BLaER1 (cell line): ENCODE results near the gene MMP17.

Experiments
- H3K27ac ChIP-seq: shearing (Covaris generic); formaldehyde crosslinking; 2 replicates; pipeline ENCODE4 v1.8.1; 2022
- H3K27me3 ChIP-seq: shearing (Covaris generic); formaldehyde crosslinking; 2 replicates; pipeline ENCODE4 v1.8.1; 2022
- H3K36me3 ChIP-seq: shearing (Covaris generic); formaldehyde crosslinking; 2 replicates; pipeline ENCODE4 v1.8.1; 2022
- H3K4me1 ChIP-seq: shearing (Covaris generic); formaldehyde crosslinking; 2 replicates; pipeline ENCODE4 v1.8.1; 2022
- H3K4me2 ChIP-seq: shearing (Covaris generic); formaldehyde crosslinking; 2 replicates; pipeline ENCODE4 v1.8.1; 2022
- H3K4me3 ChIP-seq: shearing (Covaris generic); formaldehyde crosslinking; 2 replicates; pipeline ENCODE4 v1.8.1; 2022
- H3K9ac ChIP-seq: shearing (Covaris generic); formaldehyde crosslinking; 2 replicates; pipeline ENCODE4 v1.8.1; 2022
- H3K9me3 ChIP-seq: shearing (Covaris generic); formaldehyde crosslinking; 2 replicates; pipeline ENCODE4 v1.8.1; 2022
- H4K20me1 ChIP-seq: shearing (Covaris generic); formaldehyde crosslinking; 2 replicates; pipeline ENCODE4 v1.8.1; 2022
- Cebpa-rat ChIP-seq: shearing (Covaris generic); IDR thresholded peaks from 2 replicates; pipeline ENCODE4 v1.8.1; 2022

The MMP17 gene

DNA sequence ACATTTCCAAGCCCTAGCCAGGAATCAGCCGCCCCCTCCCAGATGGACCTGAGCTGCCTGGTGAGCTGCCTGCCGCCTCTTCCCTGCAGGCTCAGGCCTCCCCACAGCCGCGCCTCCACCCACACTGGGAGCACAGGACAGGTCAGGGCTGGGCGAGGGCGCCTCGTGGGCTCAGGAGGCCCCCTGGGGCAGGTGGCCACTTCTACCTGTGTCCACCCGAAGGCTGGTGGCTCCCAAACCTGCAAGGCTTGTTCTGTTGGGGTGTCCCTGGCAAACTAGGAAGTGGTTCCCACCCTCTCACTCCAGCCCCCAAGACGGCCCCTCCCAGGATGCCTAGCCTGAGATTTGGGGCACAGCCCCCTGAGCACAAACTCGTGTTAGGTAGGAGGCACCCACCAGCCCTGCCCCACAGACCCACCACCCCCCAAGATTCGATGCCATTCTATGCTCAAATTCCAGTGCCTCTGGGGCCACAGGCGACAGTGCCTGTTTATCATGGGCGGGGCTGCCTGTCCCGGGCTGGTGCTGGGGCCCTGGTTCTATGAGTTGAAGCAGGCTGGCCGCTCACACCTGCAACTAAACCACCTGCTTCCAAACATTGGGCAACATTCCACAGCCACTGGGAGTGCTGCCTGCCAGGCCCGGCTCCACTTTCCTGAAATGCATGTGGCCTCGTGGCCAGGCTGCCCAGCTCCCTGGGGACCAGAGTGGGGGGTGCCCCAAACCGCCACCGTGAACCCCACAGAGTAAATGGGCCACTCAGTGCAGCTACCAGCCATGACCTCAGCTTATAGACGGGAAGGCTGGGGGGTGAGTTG, 6.8 kb downstream of the MMP17 start:
- Histone ChIP-seq H3K27me3 (peaks cover 31% of the 10 kb centered on the region), H3K4me2 (peak overlapping the region; percentile 78), H3K4me1 (peaks cover 65% of the 10 kb centered on the region), H3K9me3 (no peaks in the 10 kb centered on the region), H3K27ac (peak overlapping the region; percentile 50; the same call in 1 of the 2 replicates), H3K9ac (0 out of 2 replicates have a peak overlapping the region, but pooled peaks have one; percentile 4), H3K4me3 (no peak overlapping the region), H4K20me1 (peaks cover 60% of the 10 kb centered on the region), H3K36me3 (peaks cover 3% of the 10 kb centered on the region; the same call in 1 of the 2 replicates)
- no peak for TF ChIP-seq Cebpa-rat

DNA sequence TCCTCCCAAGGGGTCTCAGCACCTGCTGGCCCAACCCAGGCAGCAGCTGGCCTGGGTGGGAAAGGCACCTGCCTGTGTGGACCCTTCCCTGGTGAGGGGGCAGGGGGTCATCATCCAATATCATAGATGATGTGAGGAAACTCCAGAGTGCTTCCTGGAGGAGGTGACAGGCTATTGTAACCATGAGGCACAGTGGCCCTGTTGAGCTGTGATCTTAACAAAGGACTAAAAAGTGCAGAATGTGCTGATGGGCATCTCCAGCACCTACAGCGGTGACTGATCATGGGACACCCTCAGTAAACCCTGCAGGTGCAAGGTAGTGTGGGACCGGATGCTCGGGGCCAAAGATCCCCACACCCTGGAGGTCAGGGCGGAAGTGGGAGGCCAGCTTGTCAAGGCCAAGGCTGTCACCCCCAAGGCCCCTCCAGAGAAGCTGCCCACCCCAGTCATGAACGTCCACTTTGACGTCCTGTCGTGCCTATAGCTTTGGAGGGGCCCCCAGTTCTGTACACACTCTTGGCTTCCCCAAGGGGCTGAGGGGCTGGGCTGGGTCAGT, 7.5 kb downstream of the MMP17 start:
- H3K4me3 ChIP-seq = no peak overlapping the region
- peaks cover 10% of the 10 kb centered on the region for H3K36me3 ChIP-seq
- 0 out of 2 replicates have a peak overlapping the region, but pooled peaks have one; percentile 4 for H3K9ac ChIP-seq
- H3K27me3 ChIP-seq = peaks cover 24% of the 10 kb centered on the region
- TF ChIP-seq Cebpa-rat = no peak
- H3K4me1 ChIP-seq = peaks cover 58% of the 10 kb centered on the region
- peak overlapping the region; percentile 78 for H3K4me2 ChIP-seq
- H4K20me1 ChIP-seq = peaks cover 53% of the 10 kb centered on the region
- H3K9me3 ChIP-seq = no peaks in the 10 kb centered on the region
- H3K27ac ChIP-seq = peak overlapping the region; percentile 46; the same call in 1 of the 2 replicates

DNA sequence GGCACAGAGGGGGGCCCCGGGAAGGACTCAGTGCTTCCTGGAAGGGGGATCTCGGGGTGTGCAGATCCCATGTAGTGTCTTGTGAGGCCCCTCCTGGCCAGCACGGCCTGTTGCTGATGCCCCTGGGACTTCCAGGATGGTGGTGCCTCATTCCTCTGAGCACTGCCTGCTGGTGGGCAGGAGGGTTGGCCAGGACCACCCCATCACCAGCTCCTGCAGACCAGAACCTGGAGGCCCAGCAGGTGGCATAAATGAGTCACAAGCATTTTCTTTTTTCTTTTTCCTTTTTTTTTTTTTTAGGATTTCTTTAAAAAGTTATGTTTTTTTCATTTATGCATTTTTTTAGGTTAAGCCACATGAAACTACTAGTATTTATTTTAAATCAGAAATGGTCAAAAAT, 8.0 kb downstream of the MMP17 start:
- Histone ChIP-seq H3K4me2 (peak overlapping the region; percentile 78), H3K36me3 (peaks cover 15% of the 10 kb centered on the region), H3K4me3 (no peak overlapping the region), H4K20me1 (peaks cover 48% of the 10 kb centered on the region), H3K27ac (peak overlapping the region; percentile 46; the same call in 1 of the 2 replicates), H3K27me3 (peaks cover 19% of the 10 kb centered on the region), H3K9me3 (no peaks in the 10 kb centered on the region), H3K4me1 (peaks cover 53% of the 10 kb centered on the region), H3K9ac (no peak overlapping the region)
- TF ChIP-seq Cebpa-rat = no peak

DNA sequence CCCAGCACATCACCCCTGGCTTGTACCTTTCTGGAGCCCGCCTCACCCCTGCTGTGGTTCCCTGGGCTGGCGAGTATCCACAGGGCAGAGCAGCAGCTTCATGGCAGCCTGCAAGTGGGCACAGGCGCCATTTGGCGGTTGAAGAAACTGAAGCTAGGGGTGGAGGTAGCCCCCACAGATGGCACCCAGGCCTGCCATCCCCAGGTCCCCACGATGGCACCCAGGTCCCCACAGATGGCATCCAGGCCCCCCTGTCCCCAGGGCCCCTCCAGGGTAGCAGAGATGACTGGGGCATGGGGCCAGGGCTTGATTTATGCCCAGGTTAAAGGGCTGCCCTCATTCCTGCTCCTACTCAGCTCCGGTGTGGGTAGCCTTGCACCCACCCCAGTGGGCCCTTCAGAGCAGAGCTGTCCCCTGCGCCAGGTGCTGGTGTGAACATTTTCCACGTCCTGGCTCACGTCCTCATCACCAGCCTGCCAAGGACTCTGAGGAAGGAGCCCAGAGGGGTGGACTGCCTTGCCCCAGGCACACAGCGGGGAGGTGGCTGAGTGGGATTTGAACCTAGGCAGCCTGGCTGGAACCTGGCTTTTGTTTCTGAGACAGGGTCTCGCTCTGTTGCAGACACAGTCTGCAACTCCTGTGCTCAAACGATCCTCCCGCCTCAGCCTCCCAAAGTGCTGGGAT, 8.7 kb downstream of the MMP17 start:
- Histone ChIP-seq H3K9ac (no peak overlapping the region), H3K9me3 (no peaks in the 10 kb centered on the region), H3K27me3 (peaks cover 14% of the 10 kb centered on the region), H3K27ac (no peak overlapping the region), H3K36me3 (peaks cover 21% of the 10 kb centered on the region), H3K4me1 (peaks cover 49% of the 10 kb centered on the region), H3K4me3 (no peak overlapping the region), H4K20me1 (peaks cover 44% of the 10 kb centered on the region), H3K4me2 (no peak overlapping the region)
- TF ChIP-seq Cebpa-rat = no peak

DNA sequence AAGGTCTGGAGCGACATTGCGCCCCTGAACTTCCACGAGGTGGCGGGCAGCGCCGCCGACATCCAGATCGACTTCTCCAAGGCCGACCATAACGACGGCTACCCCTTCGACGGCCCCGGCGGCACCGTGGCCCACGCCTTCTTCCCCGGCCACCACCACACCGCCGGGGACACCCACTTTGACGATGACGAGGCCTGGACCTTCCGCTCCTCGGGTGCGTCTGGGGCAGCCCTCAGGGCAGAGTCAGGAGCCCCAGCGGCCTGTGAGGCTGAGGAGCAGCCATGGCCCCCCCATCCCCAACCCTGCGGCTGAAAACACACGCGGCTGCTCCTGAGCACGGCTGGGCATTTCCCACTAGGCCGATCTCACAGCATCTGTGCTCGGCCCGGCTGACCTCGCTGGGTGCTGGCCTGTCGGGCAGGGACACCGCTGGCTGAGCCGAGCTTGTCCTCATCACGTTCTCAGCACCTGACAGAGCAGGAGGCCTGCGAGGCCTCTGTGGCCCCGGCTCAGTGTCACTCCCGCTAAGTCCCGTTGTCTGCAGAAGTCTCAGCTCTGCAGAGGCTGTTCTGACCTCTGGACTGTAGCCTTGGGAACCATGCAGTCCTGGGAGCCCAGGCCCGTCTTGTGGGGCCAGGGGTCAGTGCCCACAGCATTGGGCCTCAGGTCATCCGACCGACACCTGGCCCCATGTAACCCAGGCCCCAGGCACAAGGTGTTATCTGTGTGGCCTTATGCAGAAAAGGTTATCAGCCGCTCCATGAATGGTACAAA, 12.6 kb downstream of the MMP17 start:
- TF ChIP-seq Cebpa-rat = no peak
- Histone ChIP-seq H4K20me1 (peaks cover 13% of the 10 kb centered on the region; the same call in 1 of the 2 replicates), H3K4me1 (peaks cover 12% of the 10 kb centered on the region), H3K36me3 (peaks cover 45% of the 10 kb centered on the region), H3K4me3 (no peak overlapping the region), H3K9me3 (no peaks in the 10 kb centered on the region), H3K27ac (no peak overlapping the region; the same call in 1 of the 2 replicates), H3K4me2 (no peak overlapping the region), H3K9ac (no peak overlapping the region), H3K27me3 (no peaks in the 10 kb centered on the region)

DNA sequence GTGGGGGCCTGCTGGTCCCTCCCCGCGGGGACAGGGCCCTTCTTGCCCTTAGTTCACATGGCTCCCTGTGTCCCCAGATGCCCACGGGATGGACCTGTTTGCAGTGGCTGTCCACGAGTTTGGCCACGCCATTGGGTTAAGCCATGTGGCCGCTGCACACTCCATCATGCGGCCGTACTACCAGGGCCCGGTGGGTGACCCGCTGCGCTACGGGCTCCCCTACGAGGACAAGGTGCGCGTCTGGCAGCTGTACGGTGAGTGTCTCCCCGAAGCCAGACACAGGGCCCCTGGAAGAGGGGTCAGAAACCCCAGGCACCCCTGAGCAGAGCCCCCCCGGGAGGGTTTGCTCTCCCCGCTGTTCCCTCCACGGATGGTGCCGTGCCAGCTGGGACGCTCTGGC, 13.4 kb downstream of the MMP17 start:
- Histone ChIP-seq H3K9ac (no peak overlapping the region), H3K9me3 (no peaks in the 10 kb centered on the region)

DNA sequence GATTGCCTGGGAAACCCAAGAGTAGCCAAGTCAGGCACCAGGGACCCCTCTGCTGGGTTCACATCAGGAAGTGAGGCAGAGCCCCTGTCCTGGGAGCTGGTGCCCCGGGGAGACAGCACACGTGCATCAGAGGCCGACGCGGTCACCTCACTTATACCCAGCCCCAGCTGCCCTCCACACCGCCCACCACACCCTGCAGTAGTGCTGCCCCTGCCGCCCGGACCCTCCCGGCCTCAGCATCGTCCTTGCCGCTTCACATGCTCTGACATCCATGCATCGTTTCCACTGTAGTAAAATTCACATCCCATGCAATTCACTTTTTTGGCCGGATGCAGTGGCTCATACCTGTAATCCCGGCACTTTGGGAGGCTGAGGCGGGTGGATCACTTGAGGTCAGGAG, 14.0 kb downstream of the MMP17 start:
- H3K27me3 ChIP-seq = no peaks in the 10 kb centered on the region
- no peak overlapping the region for H3K4me2 ChIP-seq
- no peak overlapping the region for H3K9ac ChIP-seq
- H3K4me3 ChIP-seq = no peak overlapping the region
- peaks cover 1% of the 10 kb centered on the region; the same call in 1 of the 2 replicates for H4K20me1 ChIP-seq
- H3K9me3 ChIP-seq = no peaks in the 10 kb centered on the region
- no peaks in the 10 kb centered on the region for H3K4me1 ChIP-seq
- peaks cover 58% of the 10 kb centered on the region for H3K36me3 ChIP-seq
- no peak for TF ChIP-seq Cebpa-rat
- H3K27ac ChIP-seq = no peak overlapping the region

More for the DNA sequence above, 13.4 kb downstream of the MMP17 start:
- H3K4me2 ChIP-seq = no peak overlapping the region
- H3K4me3 ChIP-seq = no peak overlapping the region
- H4K20me1 ChIP-seq = peaks cover 8% of the 10 kb centered on the region; the same call in 1 of the 2 replicates
- H3K27me3 ChIP-seq = no peaks in the 10 kb centered on the region
- no peak overlapping the region for H3K27ac ChIP-seq
- H3K4me1 ChIP-seq = peaks cover 5% of the 10 kb centered on the region; the same call in 1 of the 2 replicates
- peaks cover 52% of the 10 kb centered on the region for H3K36me3 ChIP-seq
- TF ChIP-seq Cebpa-rat = no peak

DNA sequence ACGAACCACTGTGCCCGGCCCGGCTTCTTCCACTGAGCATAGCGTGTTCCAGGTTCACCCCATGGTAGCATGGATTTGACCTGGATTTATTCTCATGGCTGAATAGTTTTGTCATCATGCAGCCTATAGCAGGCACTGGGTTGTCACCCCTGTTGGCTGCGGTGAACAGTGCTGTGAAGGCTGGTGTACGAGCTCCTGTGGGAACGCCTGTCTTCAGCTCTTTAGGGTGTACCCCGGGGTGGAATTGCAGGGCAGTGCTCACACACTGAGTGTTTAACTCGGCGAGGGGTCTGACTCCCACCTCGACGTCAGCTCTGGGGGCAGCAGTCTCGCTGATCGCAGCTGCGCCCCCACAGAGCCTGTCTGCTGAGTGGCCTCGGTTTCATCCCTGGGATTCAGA, 15.3 kb downstream of the MMP17 start:
- H3K27me3 ChIP-seq = no peaks in the 10 kb centered on the region
- peaks cover 61% of the 10 kb centered on the region for H3K36me3 ChIP-seq
- peaks cover under 1% of the 10 kb centered on the region; the same call in 1 of the 2 replicates for H3K4me1 ChIP-seq
- no peak for TF ChIP-seq Cebpa-rat
- H3K27ac ChIP-seq = no peak overlapping the region
- H3K4me3 ChIP-seq = no peak overlapping the region
- H4K20me1 ChIP-seq = no peaks in the 10 kb centered on the region
- H3K4me2 ChIP-seq = no peak overlapping the region
- no peaks in the 10 kb centered on the region for H3K9me3 ChIP-seq
- H3K9ac ChIP-seq = no peak overlapping the region

DNA sequence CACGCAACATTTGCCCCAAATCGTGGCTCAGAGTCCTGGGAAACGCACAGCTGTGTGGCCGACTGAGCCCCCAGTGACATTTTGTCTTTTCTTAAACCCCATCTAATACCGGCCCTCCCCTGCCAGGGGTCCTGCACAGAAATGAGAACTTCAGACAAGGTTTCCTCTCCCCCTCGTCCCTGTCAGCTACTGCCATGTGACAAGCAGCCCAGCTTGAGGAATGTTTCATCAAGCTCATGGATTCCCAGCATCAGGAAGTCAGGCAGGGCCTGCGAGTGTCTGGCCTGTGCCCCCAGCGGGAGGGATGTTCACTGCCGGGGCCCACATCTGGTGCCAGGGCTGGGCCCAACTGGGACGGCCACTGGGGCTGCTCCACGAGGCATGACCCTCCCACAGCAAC, 15.9 kb downstream of the MMP17 start:
- Histone ChIP-seq H3K27ac (no peak overlapping the region), H3K9me3 (no peaks in the 10 kb centered on the region), H3K4me1 (peaks cover 6% of the 10 kb centered on the region), H3K27me3 (no peaks in the 10 kb centered on the region), H4K20me1 (no peaks in the 10 kb centered on the region), H3K4me2 (no peak overlapping the region), H3K4me3 (no peak overlapping the region), H3K36me3 (peaks cover 64% of the 10 kb centered on the region), H3K9ac (no peak overlapping the region)
- no peak for TF ChIP-seq Cebpa-rat
